ENCODE results near the gene UGT1A3.
"Not testable (repeated sequence)": the region's sequence is repeated elsewhere in the genome, so short reads cannot be mapped to it uniquely, and the experiment has no call there.

The UGT1A3 gene

DNA sequence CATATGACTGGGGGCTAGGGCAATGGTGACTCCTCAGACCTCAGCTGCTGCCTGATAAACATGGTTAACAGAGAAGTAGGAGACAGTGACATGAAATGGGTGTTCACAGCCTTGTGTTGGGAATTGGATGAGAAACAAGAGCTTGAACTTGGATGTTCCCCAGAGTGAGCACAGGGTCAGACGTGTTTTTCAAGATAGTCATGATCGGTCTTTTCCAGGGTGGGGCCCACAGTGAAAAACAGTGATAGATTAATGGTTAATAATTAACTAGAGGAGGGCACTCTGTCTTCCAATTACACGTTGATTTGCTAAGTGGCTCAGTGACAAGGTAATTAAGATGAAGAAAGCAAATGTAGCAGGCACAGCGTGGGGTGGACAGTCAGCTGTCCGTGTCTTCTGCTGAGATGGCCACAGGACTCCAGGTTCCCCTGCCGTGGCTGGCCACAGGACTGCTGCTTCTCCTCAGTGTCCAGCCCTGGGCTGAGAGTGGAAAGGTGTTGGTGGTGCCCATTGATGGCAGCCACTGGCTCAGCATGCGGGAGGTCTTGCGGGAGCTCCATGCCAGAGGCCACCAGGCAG, at the start of gene UGT1A3:
Gene UGT1A3 (plus strand): TSS at position 320 of the 579 bp plus-strand sequence. CDS start 85 bp downstream, at position 405.
- DNase-seq (ENCODE audit: low read depth in 1 of 2, low spot score in 1 of 2): no peak

DNA sequence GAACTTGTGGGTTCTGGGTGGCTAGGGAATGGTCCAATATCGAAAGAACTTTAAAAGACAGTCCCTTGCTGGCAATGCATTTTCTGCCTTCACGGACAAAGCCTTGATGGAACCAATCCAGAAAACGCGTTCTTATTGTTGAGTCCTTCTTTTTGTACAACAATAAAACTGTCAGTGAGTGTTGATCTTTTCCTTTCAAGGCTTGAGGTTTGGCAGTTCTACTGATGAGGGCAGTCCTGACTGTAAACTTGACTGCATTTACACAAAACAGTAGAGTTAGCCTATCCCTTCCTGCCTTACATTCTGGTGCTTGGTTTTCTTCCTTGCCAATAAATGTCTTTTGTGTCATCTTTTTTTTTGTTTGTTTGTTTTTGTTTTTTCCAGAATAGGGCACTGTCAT, 49.6 kb upstream of the UGT1A3 start:
- no peak for DNase-seq (ENCODE audit: low read depth in 1 of 2, low spot score in 1 of 2)

DNA sequence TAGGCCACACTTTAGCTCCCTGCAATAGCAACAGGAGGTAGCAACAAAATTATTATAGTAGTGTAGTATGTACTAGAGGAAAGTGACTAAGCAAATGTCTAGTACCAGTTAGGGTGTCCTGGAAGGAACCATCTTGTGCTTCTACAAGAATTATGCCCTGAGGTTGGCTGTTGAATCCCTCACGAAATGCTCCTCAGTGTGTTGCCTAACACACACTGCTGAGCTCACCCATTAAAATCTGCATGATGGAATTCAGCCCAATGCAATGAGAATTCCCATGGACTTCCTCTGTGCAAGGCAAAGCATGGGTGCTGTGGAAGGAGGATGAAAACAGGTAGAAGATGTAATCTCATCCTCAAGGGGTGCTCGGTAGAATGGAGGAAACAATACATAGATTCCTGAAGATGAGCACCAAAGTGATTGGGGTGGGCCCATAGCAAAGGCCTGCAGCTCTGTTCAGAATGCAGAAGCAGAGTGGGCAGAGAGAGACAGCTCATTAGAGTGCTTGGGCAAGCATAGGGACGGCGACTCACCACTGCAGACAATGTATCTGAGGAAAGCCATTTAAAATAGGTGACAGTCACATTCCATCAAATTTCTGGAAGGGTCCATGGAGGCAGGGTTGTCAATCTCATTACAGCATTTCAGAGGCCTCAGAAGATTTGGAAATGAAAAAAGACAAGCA, 48.3 kb upstream of the UGT1A3 start:
- DNase-seq (ENCODE audit: low read depth in 1 of 2, low spot score in 1 of 2): no peak

GRCh38 chr2:233681521-233682099, 47.2 kb upstream of the UGT1A3 start, which contains the start of gene UGT1A7:
Gene UGT1A7, plus strand, starts transcription at chr2:233681901. Its CDS starts 37 bp downstream, at chr2:233681938.
- DNase-seq (ENCODE audit: low read depth in 1 of 2, low spot score in 1 of 2): no peak

DNA sequence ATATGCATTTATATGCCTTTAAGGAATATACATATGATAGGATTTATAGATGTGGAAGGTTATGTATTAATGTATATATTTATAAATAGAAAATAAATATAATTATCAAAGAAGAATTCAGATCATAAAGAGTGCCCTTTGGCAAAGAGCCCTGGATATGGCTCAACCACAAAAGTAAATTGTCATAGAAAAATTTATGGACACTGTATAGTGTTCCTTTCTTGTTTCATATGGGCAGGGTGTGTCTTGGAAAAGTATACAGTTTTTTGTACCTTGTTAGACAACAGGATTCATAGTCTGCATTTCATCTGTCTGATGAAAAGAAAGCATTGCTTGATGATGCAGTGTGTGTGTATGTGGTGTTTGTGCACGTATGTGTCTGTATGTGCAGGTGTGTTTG, 44.2 kb upstream of the UGT1A3 start:
- no peak for DNase-seq (ENCODE audit: low read depth in 1 of 2, low spot score in 1 of 2)

GRCh38 chr2:233686928-233687327, 41.9 kb upstream of the UGT1A3 start:
- no peak for DNase-seq (ENCODE audit: low read depth in 1 of 2, low spot score in 1 of 2)

- DNase-seq (ENCODE audit: low read depth in 1 of 2, low spot score in 1 of 2): no peak
These were observed 40.5 kb upstream of the UGT1A3 start for GRCh38 chr2:233688341-233688740.

DNA sequence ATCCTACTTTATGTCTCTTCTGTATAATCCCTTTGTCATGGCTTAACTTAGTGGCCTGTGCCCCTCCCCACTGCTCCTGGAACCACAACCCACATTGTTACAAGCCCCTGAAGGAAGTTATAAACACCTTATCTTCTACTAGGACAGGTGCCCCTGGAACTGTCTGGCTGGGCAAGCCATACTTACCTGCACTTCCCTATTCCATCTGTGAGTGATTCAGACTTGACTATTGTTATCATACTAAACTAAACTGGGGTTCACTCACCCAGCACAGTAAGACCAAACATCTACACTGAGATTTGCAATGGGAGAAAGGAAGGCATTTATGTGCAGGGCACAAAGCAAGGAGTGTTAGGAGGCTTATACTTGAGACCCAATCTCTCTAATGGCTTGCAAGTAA, 39.8 kb upstream of the UGT1A3 start:
- DNase-seq (ENCODE audit: low read depth in 1 of 2, low spot score in 1 of 2): no peak

- no peak for DNase-seq (ENCODE audit: low read depth in 1 of 2, low spot score in 1 of 2)
These were observed 39.3 kb upstream of the UGT1A3 start for GRCh38 chr2:233689501-233689900.

DNA sequence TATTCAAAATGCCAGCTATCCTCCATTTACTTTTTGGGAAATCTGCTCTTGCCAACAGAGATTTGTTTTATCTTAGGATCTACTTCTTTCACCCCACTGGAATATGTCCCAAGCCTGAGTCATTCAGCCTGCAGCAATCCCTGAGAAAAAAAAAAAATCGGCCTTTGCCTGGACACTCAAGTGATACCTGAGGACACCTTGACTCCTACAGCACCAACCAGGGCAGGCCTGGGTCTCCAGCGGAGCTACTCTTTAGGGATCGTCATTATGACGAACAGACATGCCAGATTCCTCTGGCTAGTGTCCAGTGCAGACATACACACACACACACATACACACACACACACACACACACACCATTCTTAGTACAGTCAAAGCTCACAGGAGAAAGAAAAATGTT, 38.4 kb upstream of the UGT1A3 start:
- DNase-seq (ENCODE audit: low read depth in 1 of 2, low spot score in 1 of 2): no peak

DNA sequence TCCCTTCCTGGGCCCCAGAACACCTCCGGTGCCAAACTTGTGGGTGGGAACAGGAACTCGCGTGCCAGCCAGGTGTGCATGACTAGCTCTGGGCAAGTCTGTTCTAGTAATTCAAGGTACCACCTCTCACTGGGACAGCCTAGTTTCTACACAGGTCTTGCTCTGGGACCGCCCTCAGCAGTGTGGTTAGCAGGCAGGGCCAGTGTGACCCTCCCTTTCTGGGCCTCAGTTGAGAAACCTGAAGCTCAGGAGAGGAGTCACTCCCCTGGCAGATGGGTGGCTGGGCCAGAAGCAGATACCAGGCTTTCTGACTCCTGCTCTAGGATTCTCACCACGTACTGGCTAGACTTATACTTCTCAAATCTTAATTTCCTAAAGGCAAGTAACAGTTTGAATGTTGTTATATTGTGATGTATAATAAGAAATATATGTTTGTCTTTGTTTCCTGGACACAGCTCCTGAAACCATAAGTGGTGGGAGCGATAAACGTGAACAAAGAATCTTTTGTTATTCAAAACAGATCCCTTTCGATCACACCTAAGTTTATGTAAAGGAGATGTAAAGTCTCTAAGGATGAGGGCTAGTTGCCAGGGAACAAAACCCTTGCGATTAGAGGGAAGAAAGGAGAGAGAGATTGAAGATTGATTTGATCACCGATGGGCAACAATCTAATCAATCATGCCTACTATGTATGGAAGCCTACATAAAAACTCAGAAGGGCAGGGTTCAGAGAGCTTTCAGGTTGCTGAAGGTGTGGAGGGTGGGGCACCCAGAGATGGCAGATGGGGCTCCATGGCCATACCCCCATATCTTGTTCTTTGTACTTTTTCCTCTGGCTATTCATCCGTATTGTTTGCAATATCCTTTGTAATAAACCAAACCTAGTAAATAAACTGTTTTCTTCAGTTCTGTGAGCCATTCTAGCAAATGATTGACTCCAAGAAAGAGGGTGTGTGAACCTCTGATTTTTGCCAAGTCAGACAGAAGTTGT, 37.1 kb upstream of the UGT1A3 start:
- DNase-seq (ENCODE audit: low read depth in 1 of 2, low spot score in 1 of 2): no peak

- no peak for DNase-seq (ENCODE audit: low read depth in 1 of 2, low spot score in 1 of 2)
These were observed 36.2 kb upstream of the UGT1A3 start, which contains the start of gene UGT1A6 for GRCh38 chr2:233692648-233693047. Gene UGT1A6, plus strand, starts transcription at chr2:233692890. Its CDS starts 115 bp downstream, at chr2:233693005.

- DNase-seq (ENCODE audit: low read depth in 1 of 2, low spot score in 1 of 2): no peak
These were observed 34.9 kb upstream of the UGT1A3 start for GRCh38 chr2:233693963-233694362.

DNA sequence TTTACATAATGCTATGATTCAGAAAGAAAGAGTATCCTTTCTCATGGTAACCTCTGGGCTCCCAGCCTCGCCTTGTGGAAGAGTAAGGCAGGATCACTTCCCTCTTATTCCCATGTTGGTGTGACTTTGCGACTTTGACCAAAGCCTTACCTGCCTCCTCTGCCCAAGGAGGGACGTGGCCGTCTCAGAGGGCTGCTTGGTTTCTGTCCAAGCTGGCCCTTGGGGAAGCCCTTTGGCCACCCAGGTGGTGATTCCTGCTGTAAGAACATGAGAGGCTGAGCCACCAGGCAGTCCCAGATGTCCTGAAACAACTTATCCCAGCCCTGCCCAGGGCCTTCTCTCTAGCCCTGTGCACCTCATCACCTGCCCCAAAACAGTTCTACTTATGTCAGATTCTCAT, 30.1 kb upstream of the UGT1A3 start:
- no peak for DNase-seq (ENCODE audit: low read depth in 1 of 2, low spot score in 1 of 2)

GRCh38 chr2:233699424-233700027, 29.3 kb upstream of the UGT1A3 start:
- DNase-seq (ENCODE audit: low read depth in 1 of 2, low spot score in 1 of 2): no peak

- DNase-seq (ENCODE audit: low read depth in 1 of 2, low spot score in 1 of 2): no peak
These were observed 28.7 kb upstream of the UGT1A3 start for GRCh38 chr2:233700028-233700635.

DNA sequence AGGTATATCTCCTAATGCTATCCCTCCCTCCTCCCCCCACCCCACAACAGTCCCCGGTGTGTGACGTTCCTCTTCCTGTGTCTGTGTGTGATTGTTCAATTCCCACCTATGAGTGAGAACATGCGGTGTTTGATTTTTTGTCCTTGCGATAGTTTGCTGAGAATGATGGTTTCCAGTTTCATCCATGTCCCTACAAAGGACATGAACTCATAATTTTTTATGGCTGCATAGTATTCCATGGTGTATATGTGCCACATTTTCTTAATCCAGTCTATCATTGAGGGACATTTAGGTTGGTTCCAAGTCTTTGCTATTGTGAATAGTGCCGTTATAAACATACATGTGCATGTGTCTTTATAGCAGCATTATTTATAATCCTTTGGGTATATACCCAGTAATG, 28.0 kb upstream of the UGT1A3 start:
- DNase-seq (ENCODE audit: low read depth in 1 of 2, low spot score in 1 of 2): not testable (repeated sequence)

GRCh38 chr2:233702238-233702637, 26.6 kb upstream of the UGT1A3 start:
- DNase-seq (ENCODE audit: low read depth in 1 of 2, low spot score in 1 of 2): no peak

- no peak for DNase-seq (ENCODE audit: low read depth in 1 of 2, low spot score in 1 of 2)
These were observed 22.8 kb upstream of the UGT1A3 start for GRCh38 chr2:233705911-233706506.

DNA sequence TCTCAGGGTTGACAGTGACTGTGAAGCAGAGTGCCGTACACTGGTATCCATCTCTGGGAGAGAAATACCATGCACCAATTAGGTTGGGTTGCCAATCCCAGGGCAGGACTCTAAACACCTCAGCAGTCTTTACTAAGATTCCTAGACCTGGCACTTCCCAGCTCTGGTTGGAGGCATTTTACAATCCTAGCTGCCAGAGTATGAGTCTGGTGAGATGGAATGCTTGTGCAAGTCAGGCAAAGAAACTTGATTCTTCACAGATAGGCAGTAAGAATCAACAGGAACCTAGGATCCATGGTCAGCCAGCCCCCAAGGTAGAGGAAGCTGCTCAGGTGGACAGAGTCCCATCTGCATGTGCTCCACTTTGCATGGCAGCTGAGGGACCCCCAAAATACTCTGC, 22.1 kb upstream of the UGT1A3 start:
- DNase-seq (ENCODE audit: low read depth in 1 of 2, low spot score in 1 of 2): no peak

Data from activated T-helper 1 cell treated with anti-CD3 and anti-CD28 coated beads, Interleukin-2, amount 50 U/mL, for 16 hours (primary cell).